Breast epithelium (tissue), 3 donors: ENCODE data around the gene TLL2.

ENCODE experiments used
- CTCF ChIP-seq, 3 donors: fragments of 450-650 bp; IDR thresholded peaks; one replicate each; pipeline ENCODE4 v1.5.1; 2016 to 2017; ENCODE audit warnings: antibody characterized with exemption in 3 of 3, mild to moderate bottlenecking in 3 of 3, moderate library complexity in 3 of 3
- POLR2AphosphoS5 ChIP-seq, 3 donors: sonication (generic); formaldehyde crosslinking; IDR thresholded peaks; one replicate each; pipeline ENCODE4 v1.6.1; 2017; ENCODE audit warnings: antibody characterized with exemption in 3 of 3

- TF ChIP-seq POLR2AphosphoS5 (IDR thresholded peaks at IDR 0.05) (no peak), CTCF (IDR thresholded peaks at IDR 0.05) (no peak)
Observed at GRCh38 chr10:96401036-96401435, 112.7 kb downstream of the TLL2 start.
